Hematopoietic multipotent progenitor cell treated with erythropoietin and hydrocortisone succinate and interleukin-3 and kit ligand, for 15 days (in vitro differentiated cells): ENCODE data around the gene CCL24.
"Not testable (repeated sequence)": the region's sequence is repeated elsewhere in the genome, so short reads cannot be mapped to it uniquely, and the experiment has no call there.

ENCODE experiments used
- DNase-seq: peaks from one replicate; pipeline ENCODE4 v3.0.0-alpha.2; 2015; ENCODE audit warnings: low spot score

Gene CCL24, protein sequence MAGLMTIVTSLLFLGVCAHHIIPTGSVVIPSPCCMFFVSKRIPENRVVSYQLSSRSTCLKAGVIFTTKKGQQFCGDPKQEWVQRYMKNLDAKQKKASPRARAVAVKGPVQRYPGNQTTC

GRCh38 chr7:75813781-75814236 lies at the start of gene CCL24:
Gene CCL24, minus strand, starts transcription at chr7:75813806. Its CDS starts 91 bp downstream, at chr7:75813715.
- no peak for DNase-seq

- no peak for DNase-seq
These were observed 48.0 kb upstream of the CCL24 start for GRCh38 chr7:75861636-75862035.

DNA sequence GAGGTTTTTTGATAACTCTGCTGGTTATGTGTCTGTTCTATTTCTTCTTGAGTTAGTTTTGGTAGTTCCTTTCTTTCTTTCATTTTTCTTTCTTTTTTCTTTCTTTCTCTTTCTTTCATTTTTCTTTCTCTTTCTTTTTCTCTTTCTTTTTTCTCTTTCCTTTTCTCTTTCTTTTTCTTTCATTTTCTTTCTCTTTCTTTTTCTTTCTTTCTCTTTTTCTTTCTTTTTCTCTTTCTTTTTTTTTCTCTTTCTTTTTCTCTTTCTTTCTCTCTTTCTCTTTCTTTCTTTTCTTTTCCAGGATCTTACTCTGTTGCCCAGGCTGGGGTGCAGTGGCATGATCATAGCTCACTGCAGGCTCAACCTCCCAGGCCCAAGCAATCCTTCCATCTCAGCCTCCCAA lies 44.8 kb upstream of the CCL24 start:
- DNase-seq: no peak

- DNase-seq: no peak
These were observed 42.9 kb upstream of the CCL24 start for GRCh38 chr7:75856536-75856935.

- not testable (repeated sequence) for DNase-seq
These were observed 41.3 kb upstream of the CCL24 start for GRCh38 chr7:75854813-75855345.

GRCh38 chr7:75854233-75854632 lies 40.6 kb upstream of the CCL24 start:
- DNase-seq: no peak

GRCh38 chr7:75850235-75850634 lies 36.6 kb upstream of the CCL24 start:
- no peak for DNase-seq

- DNase-seq: no peak
These were observed 36.0 kb upstream of the CCL24 start for GRCh38 chr7:75849573-75849972.

- no peak for DNase-seq
These were observed 34.1 kb upstream of the CCL24 start for GRCh38 chr7:75847707-75848106.

GRCh38 chr7:75845132-75845531 lies 31.5 kb upstream of the CCL24 start:
- not testable (repeated sequence) for DNase-seq

DNA sequence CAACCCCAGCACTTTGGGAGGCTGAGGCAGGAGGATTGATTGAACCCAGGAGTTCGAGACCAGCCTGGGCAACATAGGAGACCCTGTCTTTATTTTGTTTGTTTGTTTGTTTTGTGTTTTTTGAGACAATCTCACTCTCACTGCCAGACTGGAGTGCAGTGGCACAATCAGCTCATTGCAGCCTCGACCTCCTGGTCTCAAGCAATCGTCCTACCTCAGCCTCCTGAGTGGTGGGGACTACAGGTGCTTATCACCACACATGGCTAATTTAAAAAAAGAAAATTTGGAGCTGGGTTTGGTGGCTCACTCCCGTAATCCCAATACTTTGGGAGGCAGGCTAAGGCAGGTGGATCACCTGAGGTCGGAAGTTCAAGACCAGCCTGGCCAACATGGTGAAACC lies 30.6 kb upstream of the CCL24 start:
- no peak for DNase-seq

DNA sequence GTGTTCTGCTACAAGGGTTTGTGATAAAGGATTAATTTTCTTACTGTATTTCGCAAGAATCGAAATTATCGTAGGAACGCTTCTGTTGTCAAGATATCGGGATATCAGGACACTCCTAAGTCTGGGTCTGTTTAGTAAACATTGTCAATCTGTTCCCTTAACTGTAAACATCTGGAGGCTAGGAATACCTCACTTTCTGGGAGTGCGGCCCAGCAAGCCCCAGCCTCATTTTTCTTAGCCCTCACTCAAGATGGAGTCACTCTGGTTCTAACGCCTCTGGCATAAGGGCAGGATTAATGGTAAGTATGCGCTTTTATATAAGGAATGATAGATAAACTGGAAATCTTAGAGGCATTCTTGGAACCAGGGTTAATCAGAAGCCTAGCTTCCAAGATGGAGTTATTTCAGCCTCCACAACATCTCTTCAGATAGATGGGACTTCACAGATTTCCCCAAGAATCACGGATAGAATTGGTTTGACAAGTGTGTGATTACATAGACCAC lies 30.1 kb upstream of the CCL24 start:
- DNase-seq: no peak

DNA sequence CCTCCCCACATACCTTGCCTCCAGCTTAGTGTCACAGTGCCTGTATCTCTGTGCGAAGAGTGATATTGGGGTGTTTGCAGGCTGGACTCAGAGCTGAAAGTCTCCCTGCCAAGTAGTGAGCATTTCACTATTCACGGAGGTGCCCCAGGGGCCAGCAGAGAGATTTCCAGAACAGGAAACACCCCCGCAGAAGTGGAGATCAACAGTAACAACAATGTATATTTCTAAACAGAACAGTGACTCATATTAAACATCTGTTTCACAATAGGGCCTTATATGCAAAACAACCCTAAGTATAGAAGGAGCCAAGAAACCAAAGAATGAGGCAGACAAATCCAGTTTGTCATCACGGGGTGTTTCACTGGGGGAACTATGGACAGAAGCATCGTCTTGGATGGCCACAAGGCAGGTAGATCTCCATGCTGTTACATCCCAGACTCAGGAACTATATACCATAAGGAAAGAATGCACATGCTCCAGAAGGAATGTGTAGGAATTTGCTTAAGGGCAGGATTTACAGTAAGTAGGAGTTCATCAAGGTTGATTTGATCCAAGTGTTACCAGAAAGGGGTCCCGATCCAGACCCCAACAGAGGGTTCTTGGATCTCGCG lies 29.3 kb upstream of the CCL24 start:
- DNase-seq: peak; percentile 17

DNA sequence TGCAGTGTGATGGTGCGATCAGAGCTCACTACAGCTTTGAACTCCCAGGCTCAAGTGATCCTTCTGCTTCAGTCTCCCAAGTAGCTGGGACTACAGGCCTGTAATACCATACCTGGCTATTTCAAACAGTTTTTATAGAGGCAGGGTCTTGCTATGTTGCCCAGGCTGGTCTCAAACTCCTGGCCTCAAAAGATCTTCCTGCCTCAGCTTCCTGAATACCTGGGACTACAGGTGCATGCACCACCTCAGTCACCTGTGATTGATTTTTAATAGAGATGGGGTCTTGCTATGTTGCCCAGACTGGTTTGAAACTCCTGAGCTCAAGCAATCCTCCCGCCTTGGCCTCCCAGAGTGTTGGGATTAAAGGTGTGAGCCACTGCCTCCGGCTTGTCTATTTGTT lies 26.4 kb upstream of the CCL24 start:
- DNase-seq: no peak

- DNase-seq: not testable (repeated sequence)
These were observed 24.8 kb upstream of the CCL24 start for GRCh38 chr7:75838281-75838930.

- no peak for DNase-seq
These were observed 23.2 kb upstream of the CCL24 start for GRCh38 chr7:75836798-75837197.

- no peak for DNase-seq
These were observed 22.2 kb upstream of the CCL24 start for GRCh38 chr7:75835688-75836285.

DNA sequence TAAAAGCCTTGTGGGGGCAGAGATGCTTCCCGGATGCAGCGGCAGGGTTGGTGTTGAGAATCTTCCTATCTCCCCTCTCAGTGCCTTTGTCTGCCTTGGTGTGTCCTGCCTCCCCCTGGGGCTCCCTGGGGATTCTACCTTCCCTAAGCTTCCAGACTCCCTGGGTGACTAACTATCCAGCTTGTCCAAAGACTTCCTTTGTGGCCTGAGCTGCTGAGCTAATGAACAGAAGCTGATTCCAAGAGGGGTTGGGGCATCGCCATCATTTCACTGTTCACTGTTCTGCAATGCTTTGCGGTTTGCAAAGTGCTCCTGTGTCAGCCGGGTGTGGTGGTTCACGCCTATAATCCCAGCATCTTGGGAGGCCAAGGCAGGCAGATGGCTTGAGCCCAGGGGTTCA lies 20.1 kb upstream of the CCL24 start:
- DNase-seq: not testable (repeated sequence)

- no peak for DNase-seq
These were observed 17.4 kb upstream of the CCL24 start for GRCh38 chr7:75830978-75831377.

DNA sequence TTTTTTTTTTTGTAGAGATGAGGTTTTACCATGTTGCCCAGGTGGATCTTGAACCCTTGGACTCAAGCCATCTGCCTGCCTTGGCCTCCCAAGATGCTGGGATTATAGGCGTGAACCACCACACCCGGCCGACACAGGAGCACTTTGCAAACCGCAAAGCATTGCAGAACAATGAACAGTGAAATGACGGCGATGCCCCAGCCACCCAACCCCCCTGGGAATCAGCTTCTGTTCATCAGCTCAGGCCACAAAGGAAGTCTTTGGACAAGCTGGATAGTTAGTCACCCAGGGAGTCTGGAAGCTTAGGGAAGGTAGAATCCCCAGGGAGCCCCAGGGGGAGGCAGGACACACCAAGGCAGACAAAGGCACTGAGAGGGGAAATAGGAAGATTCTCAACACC lies 16.1 kb upstream of the CCL24 start:
- DNase-seq: not testable (repeated sequence)

- DNase-seq: no peak
These were observed 9.7 kb upstream of the CCL24 start for GRCh38 chr7:75823198-75823910.

- no peak for DNase-seq
These were observed 7.1 kb upstream of the CCL24 start for GRCh38 chr7:75820688-75821087.
